Body of pancreas (tissue), 4 donors: ENCODE data around the gene AQP5. TPM values are rescaled to one million over a fixed set of nuclear protein-coding genes. Genes with fewer than 3 reads are reported as not detected.

Source experiments
- ATAC-seq: fragments of 150-250 bp; one replicate; pipeline ENCODE4 v1.9.1; 2016
- DNase-seq, 4 donors: peaks; one replicate each; pipeline ENCODE4 v3.0.0-alpha.2; 2019
- H3K27ac ChIP-seq, 4 donors: fragments of 200-600 bp; sonication (generic); 1 replicate in 3 of 4; 2 replicates in 1 of 4; pipeline versions ENCODE4 v1.5.1 to v1.6.1; 2016 to 2019; ENCODE audit warnings: mild to moderate bottlenecking in 1 of 4, mixed read lengths in 1 of 4, moderate library complexity in 1 of 4
- H3K27me3 ChIP-seq, 2 donors: fragments of 200-600 bp; sonication (generic); one replicate each; pipeline ENCODE4 v1.6.0; 2016; ENCODE audit warnings: mild to moderate bottlenecking in 1 of 2
- H3K36me3 ChIP-seq, 2 donors: fragments of 200-600 bp; sonication (generic); replicated peaks in 1 of 2; 2 replicates each; pipeline ENCODE4 v1.5.1; 2016; ENCODE audit warnings: low read depth in 2 of 2; ENCODE audit not compliant: insufficient read depth in 1 of 2
- H3K4me1 ChIP-seq: fragments of 200-600 bp; sonication (generic); one replicate; pipeline ENCODE4 v1.6.0; 2016
- H3K4me3 ChIP-seq, 2 donors: fragments of 200-600 bp; sonication (generic); 1 replicate in 1 of 2; 2 replicates in 1 of 2; pipeline ENCODE4 v1.5.1; 2016 to 2019
- H3K9me3 ChIP-seq, 3 donors: fragments of 200-600 bp; sonication (generic); 1 replicate in 2 of 3; 2 replicates in 1 of 3; pipeline ENCODE4 v1.5.1; 2016
- POLR2A ChIP-seq, 3 donors: fragments of 450-650 bp; IDR thresholded peaks; one replicate each; pipeline ENCODE4 v1.6.1; 2016; ENCODE audit warnings: antibody characterized with exemption in 3 of 3, mild to moderate bottlenecking in 2 of 3
- WGBS, 2 donors: methylation state at CpG; one replicate each; pipeline ENCODE4 v1.1.5; 2017; 5-methylcytosine and 5-hydroxymethylcytosine counted together
- intact Hi-C: fragments of 100-400 bp; cut with DNase I; formaldehyde crosslinking; loops from one replicate; pipeline ENCODE4 v1.15.1; 2023
- total RNA-seq, 2 donors: library from RNA; depleted of rRNA; stranded (reverse); fragments of >200 nt; gene quantifications; one replicate each; pipeline ENCODE4 v1.1.0, GENCODE V29; 2016
- TF ChIP-seq, protein P1 (sequence below), 7 experiments: fragments of 450-650 bp in 4 of 7; fragments of 200-600 bp in 3 of 7; sonication (generic) in 3 of 7; IDR thresholded peaks; one replicate each; pipeline ENCODE4 v1.5.1; 2016 to 2019; ENCODE audit warnings: antibody characterized with exemption in 7 of 7

AQP5 gene
- total RNA-seq, 2 donors from 2014 or later: 1.3 to 2.1 TPM

DNA sequence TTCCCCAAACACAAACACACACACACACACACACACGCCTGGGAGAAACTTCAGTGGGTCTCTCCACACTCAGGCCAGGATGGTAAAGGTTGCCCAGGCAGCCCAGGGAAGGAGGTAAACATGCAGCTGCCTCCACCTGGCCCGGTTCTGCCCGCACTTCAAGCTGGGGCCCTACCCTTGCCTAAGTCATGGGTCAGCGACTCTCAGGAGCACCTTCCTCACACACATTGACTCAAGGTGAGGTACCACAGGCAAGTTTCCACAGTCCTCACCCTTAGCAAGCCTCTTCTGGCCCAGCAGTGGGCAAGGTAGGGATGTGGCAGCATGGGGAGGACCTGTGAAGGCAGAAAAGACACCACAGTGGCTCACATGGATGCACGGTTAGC lies 43.9 kb upstream of the AQP5 start:
- Histone ChIP-seq H3K4me3 (no peak overlapping the region), H3K27me3 (no peaks in the 10 kb centered on the region), H3K9me3 (no peaks in the 10 kb centered on the region), H3K4me1 (peaks cover 4% of the 10 kb centered on the region), H3K27ac (no peak overlapping the region), H3K36me3 (no peaks in the 10 kb centered on the region)
- DNase-seq: peak in 1 of 4 donors; percentile 3
- ATAC-seq: no peak
- TF ChIP-seq, protein P1, sequence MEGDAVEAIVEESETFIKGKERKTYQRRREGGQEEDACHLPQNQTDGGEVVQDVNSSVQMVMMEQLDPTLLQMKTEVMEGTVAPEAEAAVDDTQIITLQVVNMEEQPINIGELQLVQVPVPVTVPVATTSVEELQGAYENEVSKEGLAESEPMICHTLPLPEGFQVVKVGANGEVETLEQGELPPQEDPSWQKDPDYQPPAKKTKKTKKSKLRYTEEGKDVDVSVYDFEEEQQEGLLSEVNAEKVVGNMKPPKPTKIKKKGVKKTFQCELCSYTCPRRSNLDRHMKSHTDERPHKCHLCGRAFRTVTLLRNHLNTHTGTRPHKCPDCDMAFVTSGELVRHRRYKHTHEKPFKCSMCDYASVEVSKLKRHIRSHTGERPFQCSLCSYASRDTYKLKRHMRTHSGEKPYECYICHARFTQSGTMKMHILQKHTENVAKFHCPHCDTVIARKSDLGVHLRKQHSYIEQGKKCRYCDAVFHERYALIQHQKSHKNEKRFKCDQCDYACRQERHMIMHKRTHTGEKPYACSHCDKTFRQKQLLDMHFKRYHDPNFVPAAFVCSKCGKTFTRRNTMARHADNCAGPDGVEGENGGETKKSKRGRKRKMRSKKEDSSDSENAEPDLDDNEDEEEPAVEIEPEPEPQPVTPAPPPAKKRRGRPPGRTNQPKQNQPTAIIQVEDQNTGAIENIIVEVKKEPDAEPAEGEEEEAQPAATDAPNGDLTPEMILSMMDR (IDR thresholded peaks at IDR 0.05): no peak
- TF ChIP-seq POLR2A (IDR thresholded peaks at IDR 0.05): no peak
- intact Hi-C loops: no loop called here
- WGBS, 2 donors: 69 to 78% methylated on average over 2 to 5 of the region's 5 CpGs

DNA sequence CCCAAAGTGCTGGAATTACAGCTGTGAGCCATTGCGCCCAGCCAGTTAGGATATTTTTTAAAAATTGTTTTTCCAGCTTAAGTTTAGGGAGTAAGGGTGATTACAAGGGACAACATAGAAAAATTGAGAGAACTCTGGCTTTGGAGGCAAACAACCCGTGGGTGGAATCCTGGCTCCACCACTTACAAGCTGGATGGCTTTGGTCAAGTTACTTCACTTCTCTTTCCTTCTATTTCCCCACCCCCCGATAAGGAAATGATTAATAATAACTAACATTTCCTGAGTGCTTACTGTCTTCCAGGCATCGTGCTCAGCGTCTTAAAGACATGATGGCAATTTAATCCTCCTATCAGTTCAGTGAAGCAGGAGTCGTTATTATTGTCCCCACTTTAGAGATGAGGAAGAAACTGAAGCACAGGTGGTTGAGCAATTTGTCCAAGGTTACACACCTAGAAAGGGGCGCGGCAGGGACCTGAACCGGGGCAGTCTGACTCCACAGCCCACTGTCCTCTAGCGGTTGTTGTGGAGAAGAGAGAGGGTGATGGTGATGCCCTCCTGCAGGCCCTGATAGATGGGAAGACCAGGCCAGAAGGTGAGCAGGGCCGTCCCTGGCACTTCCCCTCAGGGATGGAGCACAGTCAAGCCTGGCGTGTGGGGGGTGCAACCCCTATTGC lies 41.3 kb upstream of the AQP5 start:
- Histone ChIP-seq H3K36me3 (no peaks in the 10 kb centered on the region), H3K27ac (no peak overlapping the region), H3K27me3 (no peaks in the 10 kb centered on the region), H3K4me3 (no peak overlapping the region), H3K9me3 (no peaks in the 10 kb centered on the region), H3K4me1 (peaks cover 10% of the 10 kb centered on the region)
- 62 to 69% methylated on average over 12 of the region's 12 CpGs for WGBS, 2 donors
- intact Hi-C loops: no loop called here
- TF ChIP-seq, protein P1 (IDR thresholded peaks at IDR 0.05): no peak
- no peak for TF ChIP-seq POLR2A (IDR thresholded peaks at IDR 0.05)
- peak in 2 of 4 donors; percentile 8 to 31 for DNase-seq
- ATAC-seq: peak; percentile 33

DNA sequence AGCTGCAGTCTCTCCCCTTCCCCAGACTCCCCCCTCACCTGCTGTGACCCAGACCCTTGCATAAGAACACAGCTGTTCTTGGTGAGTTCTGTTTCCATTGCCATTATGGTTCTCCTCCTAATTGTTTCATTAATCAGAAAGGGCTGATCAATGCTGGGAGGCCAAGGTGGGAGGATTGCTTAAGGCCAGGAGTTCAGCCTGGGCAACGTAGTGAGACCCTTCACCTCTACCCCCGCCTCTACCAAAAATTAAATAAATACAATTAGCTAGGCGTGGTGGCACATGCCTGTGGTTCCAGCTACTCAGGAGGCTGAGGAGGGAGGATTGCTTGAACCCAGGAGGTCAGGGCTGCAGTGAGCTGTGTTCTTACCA lies 40.8 kb upstream of the AQP5 start:
- no peak overlapping the region for H3K27ac ChIP-seq
- ATAC-seq: no peak
- WGBS, 2 donors: 73 to 95% methylated on average over 3 of the region's 3 CpGs

DNA sequence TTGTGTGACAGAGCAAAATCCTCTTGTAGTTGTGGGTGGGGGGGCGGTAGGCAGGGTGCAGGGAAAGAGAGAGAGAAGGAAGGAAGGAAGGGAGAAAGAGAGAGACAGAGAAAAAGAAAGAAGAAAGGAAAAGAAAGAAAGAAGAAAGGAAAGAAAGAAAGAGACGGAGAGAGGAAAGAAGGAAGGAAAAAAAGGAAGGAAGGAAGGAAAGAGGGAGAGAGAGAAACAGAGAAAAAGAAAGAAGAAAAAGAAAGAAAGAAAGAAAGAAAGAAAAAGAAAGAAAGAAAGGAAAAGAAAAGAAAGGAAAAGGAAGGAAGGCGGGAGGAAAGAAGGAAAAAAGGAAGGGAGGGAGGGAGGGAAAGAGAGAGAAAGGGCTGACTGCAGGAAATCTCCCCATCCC lies 40.4 kb upstream of the AQP5 start:
- DNase-seq (no peak), ATAC-seq (no peak)
- intact Hi-C loops: no loop called here
- no peak overlapping the region for H3K27ac ChIP-seq
- H3K36me3 ChIP-seq: no peaks in the 10 kb centered on the region
- WGBS, 2 donors: 56 to 83% methylated on average over 3 of the region's 3 CpGs
- no peaks in the 10 kb centered on the region for H3K9me3 ChIP-seq
- H3K27me3 ChIP-seq: no peaks in the 10 kb centered on the region
- no peak for TF ChIP-seq POLR2A (IDR thresholded peaks at IDR 0.05)
- TF ChIP-seq, protein P1 (IDR thresholded peaks at IDR 0.05): no peak
- peaks cover 10% of the 10 kb centered on the region for H3K4me1 ChIP-seq
- H3K4me3 ChIP-seq: no peak overlapping the region

More for the DNA sequence above, 40.8 kb upstream of the AQP5 start:
- Histone ChIP-seq H3K9me3 (no peaks in the 10 kb centered on the region), H3K36me3 (no peaks in the 10 kb centered on the region), H3K4me3 (no peak overlapping the region), H3K27me3 (no peaks in the 10 kb centered on the region), H3K4me1 (peaks cover 10% of the 10 kb centered on the region)
- intact Hi-C loops: no loop called here
- TF ChIP-seq POLR2A (IDR thresholded peaks at IDR 0.05): no peak
- TF ChIP-seq, protein P1 (IDR thresholded peaks at IDR 0.05): no peak
- peak in 1 of 4 donors; percentile 4 for DNase-seq

DNA sequence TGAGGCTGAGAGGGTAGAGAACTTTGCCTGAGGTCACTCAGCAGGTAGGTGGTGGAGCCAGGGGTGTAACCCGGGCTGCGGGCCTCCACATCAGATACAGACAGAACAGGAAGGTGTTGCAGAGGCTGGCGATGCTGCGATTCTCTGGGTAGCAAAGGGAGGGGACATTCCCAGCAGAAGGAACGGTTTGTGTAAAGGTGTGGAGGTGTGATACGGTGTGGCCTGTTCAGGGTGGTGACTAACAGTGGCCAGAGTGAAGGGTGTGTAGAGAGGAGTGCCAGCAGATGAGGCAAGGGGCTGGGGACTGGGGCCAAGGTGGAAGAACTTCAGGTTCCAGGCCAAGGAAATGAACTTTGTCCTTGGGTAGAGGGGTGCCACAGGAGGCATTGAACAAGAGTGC lies 39.7 kb upstream of the AQP5 start:
- Histone ChIP-seq H3K27ac (no peak overlapping the region), H3K4me3 (no peak overlapping the region), H3K36me3 (no peaks in the 10 kb centered on the region), H3K9me3 (no peaks in the 10 kb centered on the region), H3K27me3 (no peaks in the 10 kb centered on the region), H3K4me1 (peaks cover 10% of the 10 kb centered on the region)
- no peak for ATAC-seq
- intact Hi-C loops: no loop called here
- TF ChIP-seq, protein P1 (IDR thresholded peaks at IDR 0.05): no peak
- TF ChIP-seq POLR2A (IDR thresholded peaks at IDR 0.05): no peak
- DNase-seq: peak in 1 of 4 donors; percentile 11
- 69 to 77% methylated on average over 6 of the region's 6 CpGs for WGBS, 2 donors
